ENCODE results near the gene RAB8B.

DNA sequence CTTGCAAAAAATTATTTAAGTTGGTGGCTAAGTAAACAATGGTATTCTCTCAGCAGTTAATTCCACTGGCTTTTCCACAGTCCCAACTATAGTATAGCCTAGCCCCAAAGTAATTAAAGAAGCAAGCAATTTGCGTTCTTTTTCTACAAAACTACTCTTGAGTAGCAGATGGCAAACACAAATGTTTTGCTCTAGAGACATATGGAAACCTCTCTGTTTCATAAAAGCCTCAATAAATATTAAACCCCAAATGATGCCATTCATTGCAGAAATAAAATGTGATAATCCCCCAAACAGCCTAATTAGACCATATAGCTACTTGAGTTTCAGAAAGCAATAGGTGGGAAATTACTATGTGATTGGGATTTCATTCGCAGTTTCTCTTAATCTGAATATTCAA, 8.7 kb upstream of the RAB8B start:
- TF ChIP-seq ZNF747 (tag by site-specific recombination; IDR thresholded peaks at IDR 0.05) (no peak), CTCF (tag by site-specific recombination; IDR thresholded peaks at IDR 0.05) (no peak), SCRT1 (tag by site-specific recombination; IDR thresholded peaks at IDR 0.05; ENCODE audit: borderline replicate concordance) (no peak), HOXA7 (CRISPR knock-in tag; IDR thresholded peaks at IDR 0.05; ENCODE audit: borderline replicate concordance) (no peak), TCF7L2 (IDR thresholded peaks at IDR 0.05; ENCODE audit: borderline replicate concordance, low read depth, low read length) (no peak), ZBTB44 (tag by site-specific recombination; IDR thresholded peaks at IDR 0.05) (no peak), BCL11A (tag by site-specific recombination; IDR thresholded peaks at IDR 0.05; ENCODE audit: low read depth) (no peak), ZNF580 (tag by site-specific recombination; IDR thresholded peaks at IDR 0.05) (no peak), ZNF221 (tag by site-specific recombination; IDR thresholded peaks at IDR 0.05; ENCODE audit: borderline replicate concordance) (no peak), PRDM10 (tag by site-specific recombination; IDR thresholded peaks at IDR 0.05) (no peak)
- TF ChIP-seq, protein P1, sequence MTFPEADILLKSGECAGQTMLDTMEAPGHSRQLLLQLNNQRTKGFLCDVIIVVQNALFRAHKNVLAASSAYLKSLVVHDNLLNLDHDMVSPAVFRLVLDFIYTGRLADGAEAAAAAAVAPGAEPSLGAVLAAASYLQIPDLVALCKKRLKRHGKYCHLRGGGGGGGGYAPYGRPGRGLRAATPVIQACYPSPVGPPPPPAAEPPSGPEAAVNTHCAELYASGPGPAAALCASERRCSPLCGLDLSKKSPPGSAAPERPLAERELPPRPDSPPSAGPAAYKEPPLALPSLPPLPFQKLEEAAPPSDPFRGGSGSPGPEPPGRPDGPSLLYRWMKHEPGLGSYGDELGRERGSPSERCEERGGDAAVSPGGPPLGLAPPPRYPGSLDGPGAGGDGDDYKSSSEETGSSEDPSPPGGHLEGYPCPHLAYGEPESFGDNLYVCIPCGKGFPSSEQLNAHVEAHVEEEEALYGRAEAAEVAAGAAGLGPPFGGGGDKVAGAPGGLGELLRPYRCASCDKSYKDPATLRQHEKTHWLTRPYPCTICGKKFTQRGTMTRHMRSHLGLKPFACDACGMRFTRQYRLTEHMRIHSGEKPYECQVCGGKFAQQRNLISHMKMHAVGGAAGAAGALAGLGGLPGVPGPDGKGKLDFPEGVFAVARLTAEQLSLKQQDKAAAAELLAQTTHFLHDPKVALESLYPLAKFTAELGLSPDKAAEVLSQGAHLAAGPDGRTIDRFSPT (tag by site-specific recombination; IDR thresholded peaks at IDR 0.05): no peak
